SK-MEL-5 (cell line): Measurements from ENCODE around the gene RPL10A. TPM values are rescaled to one million over a fixed set of nuclear protein-coding genes. Genes with fewer than 3 reads are reported as not detected.
A peak's percentile ranks its signal among the peaks of the same experiment; 100 is the strongest.
"Not testable (repeated sequence)": the region's sequence is repeated elsewhere in the genome, so short reads cannot be mapped to it uniquely, and the experiment has no call there.

Experiments used
- DNase-seq: peaks from one replicate; pipeline ENCODE4 v3.0.0-alpha.2; 2016; ENCODE audit warnings: low read depth, low spot score
- in situ Hi-C: cut with HindIII; loops from 2 replicates; pipeline ENCODE4 v1.10.0; 2016; ENCODE audit warnings: low sequenced_read_pairs, high pct_unique_total_duplicates, low pct_unique_long_range_greater_than_20kb
- polyA plus RNA-seq, 2 experiments: library from polyadenylated mRNA; depleted of rRNA; stranded (reverse); fragments of >200 nt; gene quantifications; 2 replicates each; pipeline ENCODE4 v1.2.3, GENCODE V29; 2015
- total RNA-seq: library from RNA; depleted of rRNA; stranded (reverse); fragments of >200 nt; shearing (Covaris generic); gene quantifications from 2 replicates; pipeline ENCODE4 v1.2.3, GENCODE V29; 2014; rRNA removed

RPL10A gene
- total RNA-seq, result 1,839 and 1,991 TPM in 2 replicates
- 1,067 and 1,202 TPM in 2 replicates for polyA plus RNA-seq (2015; cell fraction: cytosol; rRNA removed)
- 1,054 and 1,139 TPM in 2 replicates for polyA plus RNA-seq (2015; cell fraction: nucleus; rRNA removed)

DNA sequence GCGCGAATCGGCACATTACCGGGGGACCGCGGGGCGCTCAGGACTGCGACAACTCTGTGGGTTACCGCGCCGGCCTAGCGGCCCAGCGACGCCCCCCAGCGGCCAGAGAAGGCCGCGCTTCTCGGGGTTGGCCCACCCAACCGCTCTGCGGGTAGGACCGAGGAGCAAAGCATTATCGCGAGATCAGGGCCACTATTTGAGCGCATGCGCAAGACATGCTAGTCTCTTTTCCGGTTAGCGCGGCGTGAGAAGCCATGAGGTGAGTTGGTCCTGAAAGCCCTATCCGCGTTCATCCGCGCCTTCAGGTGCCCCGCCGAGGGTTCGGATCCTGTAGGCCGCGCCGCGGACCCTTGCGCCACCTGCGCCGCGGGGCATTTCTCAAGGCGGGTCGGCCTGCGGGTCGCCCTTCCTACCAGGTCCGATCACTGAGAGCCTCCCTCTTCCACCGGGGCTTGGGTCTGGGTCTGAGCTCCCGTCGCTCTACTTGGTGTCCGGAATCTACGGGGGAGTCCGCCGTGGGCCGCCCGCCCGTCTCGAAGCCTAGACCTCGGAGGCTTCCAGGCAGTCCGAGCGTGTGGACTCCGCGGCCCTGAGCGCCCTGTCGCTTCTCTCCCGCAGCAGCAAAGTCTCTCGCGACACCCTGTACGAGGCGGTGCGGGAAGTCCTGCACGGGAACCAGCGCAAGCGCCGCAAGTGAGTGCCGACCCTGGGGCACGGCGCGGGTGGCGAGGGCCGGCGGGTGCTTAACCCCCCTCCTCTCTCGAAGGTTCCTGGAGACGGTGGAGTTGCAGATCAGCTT is at the start of gene RPL10A:
RPL10A (plus strand) TSS at position 221 of the 799 bp plus-strand sequence; CDS start at position 255, 34 bp downstream.
- peak; percentile 96 for DNase-seq

GRCh38 chr6:35419417-35419816 is 48.8 kb upstream of the RPL10A start:
- in situ Hi-C loops, result no loop called here

More for the DNA sequence above, at the start of gene RPL10A:
- in situ Hi-C loops, result no loop called here

DNA sequence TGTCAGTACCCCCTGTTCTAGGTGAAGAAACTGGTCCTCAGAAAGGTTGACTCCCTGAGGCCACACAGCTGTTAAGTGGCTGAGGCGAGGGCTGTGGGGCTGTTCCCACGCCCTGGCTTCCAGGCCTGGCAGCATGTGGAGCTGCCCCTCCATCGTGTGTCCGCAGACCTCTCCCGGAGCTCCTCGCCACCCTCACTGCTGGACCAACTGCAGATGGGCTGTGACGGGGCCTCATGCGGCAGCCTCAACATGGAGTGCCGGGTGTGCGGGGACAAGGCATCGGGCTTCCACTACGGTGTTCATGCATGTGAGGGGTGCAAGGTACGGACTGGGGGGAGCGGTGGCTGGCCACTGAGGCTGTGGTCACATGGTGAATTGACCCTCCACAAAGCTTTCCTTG is 48.2 kb upstream of the RPL10A start:
- in situ Hi-C loops, result no loop called here
- no peak for DNase-seq

More at GRCh38 chr6:35419417-35419816, 48.8 kb upstream of the RPL10A start:
- DNase-seq, result peak; percentile 47

- in situ Hi-C loops, result no loop called here
- DNase-seq, result no peak
Measured at GRCh38 chr6:35425284-35425683, 42.9 kb upstream of the RPL10A start.

DNA sequence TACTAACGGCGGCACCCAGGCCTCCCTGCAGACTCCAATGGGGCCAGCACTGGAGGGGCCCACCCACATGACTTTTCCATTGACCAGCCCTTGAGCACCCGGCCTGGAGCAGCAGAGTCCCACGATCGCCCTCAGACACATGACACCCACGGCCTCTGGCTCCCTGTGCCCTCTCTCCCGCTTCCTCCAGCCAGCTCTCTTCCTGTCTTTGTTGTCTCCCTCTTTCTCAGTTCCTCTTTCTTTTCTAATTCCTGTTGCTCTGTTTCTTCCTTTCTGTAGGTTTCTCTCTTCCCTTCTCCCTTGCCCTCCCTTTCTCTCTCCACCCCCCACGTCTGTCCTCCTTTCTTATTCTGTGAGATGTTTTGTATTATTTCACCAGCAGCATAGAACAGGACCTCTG is 42.1 kb upstream of the RPL10A start:
- in situ Hi-C loops, result no loop called here
- DNase-seq, result no peak

DNA sequence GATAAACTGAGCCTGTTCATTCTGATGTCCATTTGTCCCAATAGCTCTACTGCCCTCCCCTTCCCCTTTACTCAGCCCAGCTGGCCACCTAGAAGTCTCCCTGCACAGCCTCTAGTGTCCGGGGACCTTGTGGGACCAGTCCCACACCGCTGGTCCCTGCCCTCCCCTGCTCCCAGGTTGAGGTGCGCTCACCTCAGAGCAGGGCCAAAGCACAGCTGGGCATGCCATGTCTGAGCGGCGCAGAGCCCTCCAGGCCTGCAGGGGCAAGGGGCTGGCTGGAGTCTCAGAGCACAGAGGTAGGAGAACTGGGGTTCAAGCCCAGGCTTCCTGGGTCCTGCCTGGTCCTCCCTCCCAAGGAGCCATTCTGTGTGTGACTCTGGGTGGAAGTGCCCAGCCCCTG is 40.8 kb upstream of the RPL10A start:
- in situ Hi-C loops, result no loop called here
- no peak for DNase-seq

- in situ Hi-C loops, result no loop called here
Measured at GRCh38 chr6:35427851-35428321, 40.3 kb upstream of the RPL10A start.

GRCh38 chr6:35428421-35429149 is 39.6 kb upstream of the RPL10A start:
- in situ Hi-C loops, result no loop called here
- no peak for DNase-seq

More at GRCh38 chr6:35427851-35428321, 40.3 kb upstream of the RPL10A start:
- no peak for DNase-seq

GRCh38 chr6:35429463-35429862 is 38.7 kb upstream of the RPL10A start:
- no peak for DNase-seq
- in situ Hi-C loops, result no loop called here

DNA sequence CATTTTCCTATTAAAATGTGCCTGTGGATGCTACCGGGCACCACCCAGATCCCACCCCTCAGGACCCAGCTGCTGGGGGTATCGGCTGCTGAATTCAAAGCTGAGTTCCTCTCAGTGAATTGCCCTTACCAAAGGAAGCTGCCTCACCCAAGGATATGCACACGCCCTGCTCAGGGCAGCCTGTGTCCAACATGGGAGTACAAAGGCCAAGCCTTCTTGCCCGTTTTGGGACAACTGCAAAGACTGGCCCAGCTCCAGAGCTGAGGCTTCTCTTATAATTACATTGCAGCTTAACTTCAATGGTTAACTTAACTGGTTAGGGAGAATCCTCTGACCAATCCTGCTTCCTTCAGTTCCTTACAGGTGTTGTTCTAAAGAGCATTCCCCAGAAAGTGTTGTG is 35.9 kb upstream of the RPL10A start:
- in situ Hi-C loops, result no loop called here

DNA sequence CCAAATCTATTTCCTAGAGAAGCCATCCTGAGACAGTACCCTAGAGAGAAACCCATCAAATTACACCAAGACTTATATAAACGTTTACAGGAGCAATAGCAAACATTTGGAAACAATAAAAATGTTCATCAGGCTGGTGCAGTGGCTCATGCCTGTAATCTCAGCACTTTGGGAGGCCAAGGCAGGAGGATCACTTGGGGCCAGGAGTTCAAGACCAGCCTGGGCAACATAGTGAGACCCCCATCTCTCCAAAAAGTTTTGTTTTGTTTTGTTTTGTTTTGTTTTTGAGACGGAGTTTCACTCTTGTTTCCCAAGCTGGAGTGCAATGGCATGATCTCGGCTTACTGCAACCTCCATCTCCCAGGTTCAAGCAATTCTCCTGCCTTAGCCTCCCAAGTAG is 35.5 kb upstream of the RPL10A start:
- in situ Hi-C loops, DNase-seq: not testable (repeated sequence)

More for the DNA sequence above, 35.9 kb upstream of the RPL10A start:
- DNase-seq, result no peak

- no peak for DNase-seq
- in situ Hi-C loops, result no loop called here
Measured at GRCh38 chr6:35435074-35435837, 32.9 kb upstream of the RPL10A start.

DNA sequence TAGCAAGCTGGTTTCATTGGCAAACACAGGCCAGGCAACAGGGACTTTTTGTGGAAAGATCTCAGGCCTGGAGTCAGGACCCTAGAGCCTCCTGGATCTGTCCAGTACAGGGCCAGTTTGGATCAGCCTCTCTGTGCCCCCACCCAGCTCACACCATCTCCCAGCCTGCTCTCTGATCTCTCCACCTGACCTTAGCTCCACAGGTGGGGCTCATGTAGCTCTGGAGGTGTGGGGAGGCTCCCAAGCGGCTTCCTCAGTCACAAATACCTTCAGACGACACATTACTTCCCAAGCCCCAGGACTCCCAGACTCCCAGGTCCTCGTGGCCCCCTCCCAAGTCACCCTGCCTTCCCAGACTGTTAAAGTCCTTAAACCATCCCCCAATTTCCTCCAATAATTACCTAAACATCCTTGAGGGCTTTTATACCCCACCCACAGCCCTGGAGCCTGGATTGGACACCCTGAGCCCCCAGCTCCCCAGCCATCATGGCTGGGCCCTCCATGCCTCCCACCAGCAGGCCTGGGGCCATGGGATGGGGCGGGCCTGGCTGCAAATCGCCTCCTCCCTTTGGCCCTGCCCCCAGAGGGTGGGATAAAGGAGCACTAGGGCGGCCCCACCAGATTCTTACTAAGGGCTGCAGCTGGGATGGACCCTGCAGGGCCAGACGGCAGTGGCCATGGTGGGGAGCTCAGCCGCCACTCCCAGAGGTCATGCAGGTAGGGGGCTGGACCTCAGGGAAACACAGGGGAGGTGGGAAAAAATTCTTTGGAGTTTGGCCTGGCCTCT is 31.9 kb upstream of the RPL10A start:
- no peak for DNase-seq
- in situ Hi-C loops, result no loop called here

GRCh38 chr6:35438378-35439065 is 29.7 kb upstream of the RPL10A start:
- in situ Hi-C loops, result not testable (repeated sequence)

GRCh38 chr6:35439308-35439707 is 28.9 kb upstream of the RPL10A start:
- no peak for DNase-seq
- in situ Hi-C loops, result no loop called here

More at GRCh38 chr6:35438378-35439065, 29.7 kb upstream of the RPL10A start:
- DNase-seq, result not testable (repeated sequence)

DNA sequence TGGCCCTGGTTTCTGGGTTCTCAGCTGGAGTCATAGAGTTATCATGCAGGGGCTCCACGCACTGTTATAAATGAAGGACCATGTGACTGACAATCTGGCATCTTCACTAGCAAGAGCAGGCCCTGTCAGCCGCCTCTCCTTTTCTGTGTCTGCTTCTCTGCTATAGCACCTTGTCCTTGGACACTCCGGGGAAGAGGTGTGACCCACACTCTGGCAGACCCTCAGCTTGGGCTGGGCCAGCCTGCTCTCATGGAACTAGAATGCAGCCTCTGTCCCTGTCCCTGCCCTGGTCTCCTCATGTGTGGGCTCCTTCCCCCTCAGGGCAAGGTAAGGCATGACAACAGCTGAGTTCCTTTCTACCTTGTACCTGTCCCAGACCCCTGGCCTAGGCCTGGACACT is 27.0 kb upstream of the RPL10A start:
- no peak for DNase-seq
- in situ Hi-C loops, result no loop called here
